GM19395 (cell line): Measurements from ENCODE around the gene WDR26.
"Not testable (repeated sequence)": the region's sequence is repeated elsewhere in the genome, so short reads cannot be mapped to it uniquely, and the experiment has no call there.

Experiments used
- ATAC-seq: cut with Tn5 transposase; IDR thresholded peaks from one replicate; pipeline ENCODE4 v1.9.1; 2021; ENCODE audit warnings: mild to moderate bottlenecking, moderate library complexity; ENCODE audit not compliant: unreplicated experiment

The WDR26 gene

GRCh38 chr1:224433701-224434672 is 610 bp downstream of the WDR26 start:
- peak; percentile 4 for ATAC-seq

- no peak for ATAC-seq
These were observed 1.4 kb downstream of the WDR26 start for GRCh38 chr1:224433041-224433691.

- ATAC-seq = no peak
These were observed 1.9 kb downstream of the WDR26 start for GRCh38 chr1:224432672-224433040.

DNA sequence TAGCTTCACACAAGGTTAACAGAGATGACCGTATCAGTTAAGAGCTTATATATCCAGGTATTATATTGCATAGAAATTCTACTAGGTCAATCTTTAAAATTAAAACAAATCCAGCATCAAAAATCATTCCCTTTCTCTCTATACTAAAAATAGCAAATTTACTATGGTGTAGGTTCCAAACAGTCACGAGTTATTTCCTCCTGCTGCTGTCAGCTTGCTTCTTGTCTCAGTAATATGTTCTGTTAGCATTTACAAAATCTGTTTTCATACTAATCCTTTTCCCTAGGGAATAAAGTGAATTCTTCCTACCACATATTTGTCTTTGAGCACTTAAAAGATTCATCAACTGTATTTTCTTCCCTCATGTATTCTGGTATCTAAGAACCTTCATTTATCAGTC is 2.5 kb downstream of the WDR26 start:
- no peak for ATAC-seq

DNA sequence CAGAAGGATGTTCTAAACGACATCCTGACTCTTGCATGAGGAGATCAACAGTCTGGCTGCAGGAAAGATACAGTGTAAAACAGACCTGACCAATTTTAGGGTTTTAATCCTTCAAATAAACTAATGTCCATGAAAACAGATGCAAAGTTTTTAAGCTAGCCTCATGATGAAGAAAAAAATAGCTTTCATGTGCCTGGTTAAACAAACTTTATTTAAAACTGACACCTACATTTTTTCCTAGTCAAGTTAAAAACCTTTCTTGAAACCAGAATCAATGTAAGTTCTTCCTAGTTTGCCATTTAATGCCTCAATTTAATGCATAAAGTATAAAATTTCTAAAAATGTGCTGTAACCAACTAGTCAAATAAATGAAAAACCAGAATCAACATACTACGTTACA is 2.9 kb downstream of the WDR26 start:
- no peak for ATAC-seq

- peak; percentile 39 for ATAC-seq
These were observed 4.0 kb downstream of the WDR26 start for GRCh38 chr1:224430511-224431113.

DNA sequence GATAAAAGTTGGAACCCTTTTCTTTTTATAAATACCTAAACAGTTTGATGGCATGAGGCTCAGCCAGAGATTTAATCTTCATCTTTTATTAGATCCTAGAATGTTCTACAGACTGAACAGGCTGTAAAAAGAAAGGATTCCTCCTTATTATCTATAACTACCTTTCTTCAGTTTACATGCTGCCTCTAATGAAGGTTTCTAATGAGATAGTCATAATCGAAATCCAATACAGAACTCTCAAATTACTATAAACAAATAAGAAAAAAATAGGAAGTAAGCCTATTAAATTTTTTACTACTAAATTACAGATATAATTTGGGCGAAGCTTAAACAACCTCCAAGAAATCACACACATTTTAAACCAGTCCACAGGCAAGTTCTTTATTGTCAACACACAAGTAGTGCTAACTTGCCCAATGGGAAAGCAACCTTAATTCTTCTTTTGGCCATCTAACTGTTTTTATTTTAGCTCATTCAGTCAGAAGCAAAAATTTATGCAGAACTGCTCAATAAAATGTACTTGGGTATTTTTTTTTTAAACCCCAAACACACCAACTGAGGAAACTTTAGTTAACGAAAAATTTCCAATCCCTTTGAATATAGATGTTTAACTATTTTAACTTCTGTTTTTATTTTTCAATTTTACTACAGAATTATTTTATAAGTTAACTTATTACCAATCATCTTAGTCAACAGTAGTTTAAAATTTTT is 4.8 kb downstream of the WDR26 start:
- no peak for ATAC-seq

- not testable (repeated sequence) for ATAC-seq
These were observed 5.9 kb downstream of the WDR26 start for GRCh38 chr1:224428713-224429112.

DNA sequence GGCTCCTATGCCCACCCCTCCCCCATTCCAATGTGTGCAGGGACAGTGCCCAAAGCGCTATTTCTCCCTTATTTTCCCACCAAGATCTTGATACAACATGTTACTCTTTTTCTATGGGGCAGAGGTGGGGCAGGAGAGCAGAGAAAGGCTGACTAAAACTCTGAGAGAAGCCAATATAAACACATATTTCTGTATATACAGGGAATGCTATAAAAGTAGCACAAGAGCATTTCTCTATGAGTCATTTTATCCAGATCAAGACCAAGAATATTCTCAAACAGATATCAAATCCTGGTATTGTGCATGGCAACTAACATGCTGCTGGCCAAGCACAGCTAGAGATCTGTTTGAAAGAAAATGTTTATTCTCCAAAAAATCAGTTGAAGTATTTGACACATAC is 7.3 kb downstream of the WDR26 start:
- no peak for ATAC-seq

- not testable (repeated sequence) for ATAC-seq
These were observed 7.7 kb downstream of the WDR26 start for GRCh38 chr1:224426869-224427268.

DNA sequence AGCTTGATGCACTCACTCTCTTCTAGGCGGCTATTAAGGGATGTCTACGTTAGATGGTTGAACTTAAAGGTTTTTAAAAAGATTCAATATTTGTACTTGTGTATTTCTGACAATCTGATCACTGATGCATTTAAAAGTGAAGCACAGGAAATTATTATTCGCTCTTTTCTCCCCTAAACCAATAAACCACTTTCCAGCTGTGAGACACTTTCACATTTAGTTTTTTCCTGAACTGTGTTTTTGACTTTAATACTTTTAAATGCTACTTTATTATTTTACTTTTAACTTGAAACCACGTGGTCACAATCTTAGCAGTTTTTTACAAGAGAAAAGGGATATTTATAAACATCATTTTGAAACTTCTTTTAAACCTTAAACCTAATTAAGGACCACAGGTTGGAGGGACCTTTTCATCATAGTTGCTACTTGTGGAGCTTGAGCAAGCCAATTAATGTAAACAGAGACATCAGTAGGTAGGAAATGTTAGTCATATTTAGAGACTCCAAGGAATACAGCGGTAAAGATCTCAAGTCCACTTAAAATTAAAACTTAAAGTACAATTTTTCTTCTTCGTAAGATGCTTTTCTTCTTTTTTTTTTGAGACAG is 9.2 kb downstream of the WDR26 start:
- ATAC-seq = no peak

DNA sequence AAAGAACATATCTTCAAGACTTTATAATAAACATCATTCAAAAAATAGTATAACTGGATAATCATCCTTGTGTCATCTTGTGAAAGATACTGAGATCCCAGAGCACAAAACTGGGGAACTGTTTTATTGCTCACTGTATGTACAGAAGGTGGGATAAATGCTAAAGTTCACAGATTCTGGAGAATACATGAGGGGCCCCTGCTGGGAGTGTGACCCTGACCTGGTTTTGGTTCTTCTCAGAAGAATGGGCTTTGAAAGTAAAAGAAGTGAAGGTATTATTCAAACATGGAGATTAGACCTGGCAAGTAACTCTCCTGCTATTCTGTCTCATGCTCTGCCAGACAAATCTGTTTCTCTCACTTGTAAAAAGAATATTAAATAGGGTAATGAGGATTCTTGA is 14.5 kb downstream of the WDR26 start:
- no peak for ATAC-seq

DNA sequence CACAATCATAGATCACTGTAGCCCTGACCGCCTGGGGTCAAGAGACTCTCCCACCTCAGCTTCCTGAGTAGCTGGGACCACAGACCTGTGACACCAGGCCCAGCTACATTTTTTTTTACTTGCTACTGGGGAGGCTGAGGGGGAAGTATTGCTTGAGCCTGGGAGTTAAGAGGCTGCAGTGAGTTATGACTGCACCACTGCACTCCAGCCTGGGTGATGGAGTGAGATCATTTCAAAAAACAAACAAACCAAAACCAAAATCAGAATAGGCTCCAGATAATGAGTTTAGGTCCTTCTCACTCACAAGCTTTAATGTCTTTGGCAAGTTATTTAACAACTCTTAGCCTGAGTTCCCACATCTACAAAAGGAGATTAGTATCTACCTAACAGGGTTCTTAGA is 22.8 kb downstream of the WDR26 start:
- no peak for ATAC-seq

DNA sequence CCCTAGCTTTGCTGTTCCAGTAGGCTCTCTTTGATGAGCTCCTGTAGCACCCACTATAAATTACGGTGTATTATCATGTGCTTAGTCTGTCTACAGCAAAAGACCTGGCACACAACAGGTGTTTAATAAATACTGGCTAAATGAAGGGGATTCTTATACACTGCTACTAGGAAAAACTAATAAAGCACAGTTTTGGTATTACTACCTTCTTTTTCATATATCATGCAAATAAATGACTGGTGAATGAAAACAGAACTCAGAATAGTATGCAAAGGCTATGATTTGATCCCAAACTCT is 26.4 kb downstream of the WDR26 start:
- ATAC-seq = no peak

- no peak for ATAC-seq
These were observed 26.9 kb downstream of the WDR26 start for GRCh38 chr1:224407571-224408293.

- ATAC-seq = no peak
These were observed 28.4 kb downstream of the WDR26 start for GRCh38 chr1:224406216-224406615.

DNA sequence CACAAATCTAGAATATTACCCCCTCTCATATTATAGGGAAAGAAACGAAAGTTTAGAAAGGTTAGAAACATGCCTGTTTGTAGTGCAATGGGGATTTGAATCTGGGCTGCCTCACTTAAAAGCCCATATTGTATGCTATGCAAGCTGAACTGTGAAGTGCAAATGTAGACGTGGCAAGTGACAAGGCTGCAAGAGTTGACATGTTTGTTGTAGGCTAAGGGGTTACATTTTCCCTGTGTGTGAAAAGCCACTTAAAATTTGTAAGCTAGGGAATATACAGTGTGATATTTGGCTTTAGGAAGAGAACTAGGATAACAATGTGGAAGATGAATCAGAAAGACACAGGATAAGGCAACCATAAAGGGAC is 29.0 kb downstream of the WDR26 start:
- no peak for ATAC-seq

- ATAC-seq = no peak
These were observed 29.5 kb downstream of the WDR26 start for GRCh38 chr1:224404916-224405603.

DNA sequence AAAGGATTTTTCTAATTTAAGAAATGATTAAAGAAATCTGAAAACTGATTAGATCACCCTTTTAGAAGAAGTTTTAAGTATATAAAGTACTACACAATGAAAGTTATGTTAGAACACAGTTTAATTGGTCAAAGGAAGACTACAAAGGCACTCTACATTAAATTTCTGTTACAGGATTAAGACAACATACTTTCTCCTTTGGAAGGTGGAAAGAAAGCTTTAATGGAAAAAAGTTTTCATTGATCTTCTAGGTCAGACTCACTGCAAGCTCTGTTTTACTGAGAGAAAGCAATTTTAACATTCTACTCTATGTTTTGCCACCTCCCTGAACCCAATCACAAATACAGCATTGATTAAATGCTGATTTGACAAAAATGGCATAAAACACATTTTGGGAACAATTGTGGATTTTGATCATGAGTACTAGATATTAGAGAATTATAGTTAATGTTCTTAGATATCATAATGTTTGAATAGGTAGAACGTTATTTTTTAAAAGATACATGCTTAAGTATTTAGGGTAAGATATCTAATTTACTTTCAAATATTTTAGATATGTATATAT is 32.0 kb downstream of the WDR26 start:
- no peak for ATAC-seq

GRCh38 chr1:224399887-224400286 is 34.7 kb downstream of the WDR26 start:
- ATAC-seq = no peak
